K562 (cell line): ENCODE results near the gene HOXA10.

Experiments
- ELF2 ChIP-seq: fragments of 250-450 bp; sonication (Bioruptor Pico); IDR thresholded peaks from 2 replicates; pipeline ENCODE4 v1.5.0; 2021; ENCODE audit warnings: mild to moderate bottlenecking
- NFRKB ChIP-seq: fragments of 450-650 bp; IDR thresholded peaks from 2 replicates; pipeline ENCODE4 v1.6.1; 2016; ENCODE audit warnings: low read depth
- REST ChIP-seq, 2 experiments: fragments of 450-650 bp; formaldehyde crosslinking in 1 of 2; IDR thresholded peaks; 2 replicates each; pipeline versions ENCODE4 v1.4.0 to v1.6.1; 2014 to 2020; ENCODE audit warnings: mild to moderate bottlenecking in 2 of 2, borderline replicate concordance in 1 of 2, low read depth in 1 of 2
- SLC30A9 ChIP-seq: fragments of 250-450 bp; sonication (Bioruptor Pico); IDR thresholded peaks from 2 replicates; pipeline ENCODE4 v1.8.0; 2022; ENCODE audit warnings: mild to moderate bottlenecking, moderate library complexity
- SP1 ChIP-seq: sonication (generic); formaldehyde crosslinking; IDR thresholded peaks from 2 replicates; pipeline ENCODE4 v1.8.1; 2022; ENCODE audit warnings: mild to moderate bottlenecking, missing genetic modification reagents
- TCF7 ChIP-seq: sonication (generic); IDR thresholded peaks from 2 replicates; pipeline ENCODE4 v1.6.1; 2016; ENCODE audit warnings: antibody characterized with exemption, borderline replicate concordance
- THAP7 ChIP-seq: fragments of 250-450 bp; sonication (Bioruptor Pico); IDR thresholded peaks from 2 replicates; pipeline ENCODE4 v1.5.0; 2021
- ZNF146 ChIP-seq: IDR thresholded peaks from one replicate; pipeline ENCODE4 v1.6.1; 2018; ENCODE audit warnings: missing compliant biosample characterization; ENCODE audit not compliant: unreplicated experiment
- ZNF224 ChIP-seq: sonication (generic); formaldehyde crosslinking; IDR thresholded peaks from 2 replicates; pipeline ENCODE4 v1.8.0; 2022; ENCODE audit warnings: mild to moderate bottlenecking, missing genetic modification reagents
- ZNF232 ChIP-seq: sonication (generic); formaldehyde crosslinking; IDR thresholded peaks from 2 replicates; pipeline ENCODE4 v1.8.0; 2022; ENCODE audit warnings: mild to moderate bottlenecking, missing genetic modification reagents

GRCh38 chr7:27143023-27143949 lies 30.8 kb downstream of the HOXA10 start, which contains the start of gene HOXA5:
- TF ChIP-seq REST (IDR thresholded peaks at IDR 0.05; ENCODE audit: borderline replicate concordance) (no peak), REST (CRISPR knock-in tag; IDR thresholded peaks at IDR 0.05; ENCODE audit: low read depth) (no peak), THAP7 (no peak), ZNF146 (CRISPR knock-in tag) (no peak), SLC30A9 (CRISPR knock-in tag) (no peak), TCF7 (no peak), ELF2 (CRISPR knock-in tag) (no peak), NFRKB (no peak), ZNF224 (CRISPR knock-in tag) (no peak), ZNF232 (CRISPR knock-in tag) (no peak), SP1 (no peak)
